HS-5 (cell line): Measurements from ENCODE around the gene LAMA1.
A peak's percentile ranks its signal among the peaks of the same experiment; 100 is the strongest.

ENCODE experiments used
- DNase-seq: peaks from one replicate; pipeline ENCODE4 v3.0.0-alpha.2; 2012; ENCODE audit warnings: low read depth

LAMA1 gene

GRCh38 chr18:7056026-7056425, 61.6 kb downstream of the LAMA1 start:
- DNase-seq: no peak

GRCh38 chr18:7049951-7050350, 67.6 kb downstream of the LAMA1 start:
- DNase-seq: no peak

- DNase-seq: no peak
Observed at GRCh38 chr18:7048081-7048480, 69.5 kb downstream of the LAMA1 start.

- DNase-seq: no peak
Observed at GRCh38 chr18:7047336-7047735, 70.3 kb downstream of the LAMA1 start.

- peak; percentile 95 for DNase-seq
Observed at GRCh38 chr18:7038330-7038851, 79.2 kb downstream of the LAMA1 start.

- no peak for DNase-seq
Observed at GRCh38 chr18:7037470-7037869, 80.1 kb downstream of the LAMA1 start.

- DNase-seq: no peak
Observed at GRCh38 chr18:7035807-7036206, 81.8 kb downstream of the LAMA1 start.

GRCh38 chr18:7034924-7035323, 82.7 kb downstream of the LAMA1 start:
- no peak for DNase-seq

- no peak for DNase-seq
Observed at GRCh38 chr18:7032537-7032936, 85.1 kb downstream of the LAMA1 start.

GRCh38 chr18:7028625-7029024, 89.0 kb downstream of the LAMA1 start:
- no peak for DNase-seq

GRCh38 chr18:7025194-7025593, 92.4 kb downstream of the LAMA1 start:
- no peak for DNase-seq

- DNase-seq: no peak
Observed at GRCh38 chr18:7023581-7023980, 94.0 kb downstream of the LAMA1 start.

GRCh38 chr18:7023063-7023580, 94.5 kb downstream of the LAMA1 start:
- no peak for DNase-seq

GRCh38 chr18:7021994-7022840, 95.4 kb downstream of the LAMA1 start:
- peak; percentile 18 for DNase-seq

GRCh38 chr18:7020995-7021777, 96.4 kb downstream of the LAMA1 start:
- no peak for DNase-seq

- DNase-seq: no peak
Observed at GRCh38 chr18:7017013-7017412, 100.6 kb downstream of the LAMA1 start.

GRCh38 chr18:7011142-7011541, 106.5 kb downstream of the LAMA1 start:
- no peak for DNase-seq

GRCh38 chr18:7004009-7004408, 113.6 kb downstream of the LAMA1 start:
- DNase-seq: no peak

GRCh38 chr18:7002107-7002506, 115.5 kb downstream of the LAMA1 start:
- DNase-seq: no peak

GRCh38 chr18:7000484-7001096, 117.0 kb downstream of the LAMA1 start:
- DNase-seq: no peak

GRCh38 chr18:6997808-6998207, 119.8 kb downstream of the LAMA1 start:
- DNase-seq: no peak

- no peak for DNase-seq
Observed at GRCh38 chr18:6994771-6995430, 122.7 kb downstream of the LAMA1 start.
